Uterus (tissue), 4 donors: ENCODE measurements around the gene CRACR2A. TPM values are rescaled to one million over a fixed set of nuclear protein-coding genes. Genes with fewer than 3 reads are reported as not detected.

ENCODE experiments used
- DNase-seq, 2 donors: peaks; one replicate each; pipeline ENCODE4 v3.0.0-alpha.2; 2019 to 2020
- H3K27ac ChIP-seq, 2 donors: fragments of 200-600 bp; sonication (generic); 1 replicate in 1 of 2; 2 replicates in 1 of 2; pipeline ENCODE4 v1.5.1; 2016 to 2018
- H3K27me3 ChIP-seq, 2 donors: fragments of 200-600 bp; sonication (generic); one replicate each; pipeline ENCODE4 v1.5.1; 2018 to 2019; ENCODE audit warnings: control low read depth in 1 of 2
- H3K36me3 ChIP-seq, 2 donors: fragments of 200-600 bp; sonication (generic); one replicate each; pipeline ENCODE4 v1.5.1; 2019; ENCODE audit warnings: control low read depth in 1 of 2
- H3K4me1 ChIP-seq, 2 donors: fragments of 200-600 bp; sonication (generic); one replicate each; pipeline ENCODE4 v1.5.1; 2018 to 2019; ENCODE audit warnings: control low read depth in 1 of 2
- H3K4me3 ChIP-seq, 2 donors: fragments of 200-600 bp; sonication (generic); 1 replicate in 1 of 2; 2 replicates in 1 of 2; pipeline ENCODE4 v1.5.1; 2018 to 2019; ENCODE audit warnings: mild to moderate bottlenecking in 1 of 2
- H3K9me3 ChIP-seq, 2 donors: fragments of 200-600 bp; sonication (generic); one replicate each; pipeline ENCODE4 v1.5.1; 2019; ENCODE audit warnings: control low read depth in 1 of 2
- POLR2A ChIP-seq, 2 donors: fragments of 450-650 bp; IDR thresholded peaks; one replicate each; pipeline ENCODE4 v1.6.1; 2016; ENCODE audit warnings: antibody characterized with exemption in 2 of 2, mild to moderate bottlenecking in 1 of 2, moderate library complexity in 1 of 2
- intact Hi-C: fragments of 100-400 bp; cut with DNase I; formaldehyde crosslinking; loops from one replicate; pipeline ENCODE4 v1.15.1; 2023; ENCODE audit warnings: low total_unique reads
- total RNA-seq, 4 donors: library from RNA; depleted of rRNA in 3 of 4; stranded (reverse); fragments of >200 nt in 3 of 4; gene quantifications; one replicate each; pipeline versions ENCODE4 v1.1.0 to v1.2.4, GENCODE V29; 2014 to 2023
- TF ChIP-seq, protein P1 (sequence below), 4 experiments: fragments of 200-600 bp in 2 of 4; fragments of 450-650 bp in 2 of 4; sonication (generic) in 2 of 4; IDR thresholded peaks; one replicate each; pipeline ENCODE4 v1.5.1; 2016 to 2019; ENCODE audit warnings: antibody characterized with exemption in 4 of 4, mild to moderate bottlenecking in 2 of 4, moderate library complexity in 1 of 4
- donor health status: DM: yes; HTN: yes; CAD: no.

Gene CRACR2A
- total RNA-seq, 4 donors from 2014 or later: 0.88 to 33.6 (median 3.2) TPM

DNA sequence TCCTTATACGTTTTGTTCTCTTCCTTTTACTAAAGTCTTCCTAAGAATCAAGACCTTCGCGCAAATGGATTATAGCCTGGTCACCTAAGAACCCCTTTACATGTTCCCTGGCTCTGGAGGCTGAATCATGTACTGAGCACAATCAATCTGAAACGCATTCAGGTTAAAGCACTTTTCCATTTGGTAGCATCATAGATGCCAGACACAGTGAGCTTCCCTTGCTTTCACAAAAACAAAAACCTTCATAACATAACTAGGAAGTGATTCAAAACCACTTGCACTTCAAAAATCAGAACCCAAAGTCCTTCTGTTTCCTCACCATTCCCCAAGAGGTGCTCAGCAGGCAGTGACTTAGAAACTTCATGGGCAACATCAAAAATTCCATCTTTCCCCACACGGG, 105.4 kb downstream of the CRACR2A start:
- no peak for TF ChIP-seq POLR2A (IDR thresholded peaks at IDR 0.05)
- TF ChIP-seq, protein P1, sequence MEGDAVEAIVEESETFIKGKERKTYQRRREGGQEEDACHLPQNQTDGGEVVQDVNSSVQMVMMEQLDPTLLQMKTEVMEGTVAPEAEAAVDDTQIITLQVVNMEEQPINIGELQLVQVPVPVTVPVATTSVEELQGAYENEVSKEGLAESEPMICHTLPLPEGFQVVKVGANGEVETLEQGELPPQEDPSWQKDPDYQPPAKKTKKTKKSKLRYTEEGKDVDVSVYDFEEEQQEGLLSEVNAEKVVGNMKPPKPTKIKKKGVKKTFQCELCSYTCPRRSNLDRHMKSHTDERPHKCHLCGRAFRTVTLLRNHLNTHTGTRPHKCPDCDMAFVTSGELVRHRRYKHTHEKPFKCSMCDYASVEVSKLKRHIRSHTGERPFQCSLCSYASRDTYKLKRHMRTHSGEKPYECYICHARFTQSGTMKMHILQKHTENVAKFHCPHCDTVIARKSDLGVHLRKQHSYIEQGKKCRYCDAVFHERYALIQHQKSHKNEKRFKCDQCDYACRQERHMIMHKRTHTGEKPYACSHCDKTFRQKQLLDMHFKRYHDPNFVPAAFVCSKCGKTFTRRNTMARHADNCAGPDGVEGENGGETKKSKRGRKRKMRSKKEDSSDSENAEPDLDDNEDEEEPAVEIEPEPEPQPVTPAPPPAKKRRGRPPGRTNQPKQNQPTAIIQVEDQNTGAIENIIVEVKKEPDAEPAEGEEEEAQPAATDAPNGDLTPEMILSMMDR (IDR thresholded peaks at IDR 0.05): no peak
- DNase-seq: no peak
- H3K9me3 ChIP-seq: no peaks in the 10 kb centered on the region
- H3K27ac ChIP-seq: no peak overlapping the region
- no peaks in the 10 kb centered on the region for H3K36me3 ChIP-seq
- H3K4me3 ChIP-seq: no peak overlapping the region
- no peaks in the 10 kb centered on the region for H3K4me1 ChIP-seq
- intact Hi-C loops: no loop called here
- H3K27me3 ChIP-seq: no peaks in the 10 kb centered on the region

DNA sequence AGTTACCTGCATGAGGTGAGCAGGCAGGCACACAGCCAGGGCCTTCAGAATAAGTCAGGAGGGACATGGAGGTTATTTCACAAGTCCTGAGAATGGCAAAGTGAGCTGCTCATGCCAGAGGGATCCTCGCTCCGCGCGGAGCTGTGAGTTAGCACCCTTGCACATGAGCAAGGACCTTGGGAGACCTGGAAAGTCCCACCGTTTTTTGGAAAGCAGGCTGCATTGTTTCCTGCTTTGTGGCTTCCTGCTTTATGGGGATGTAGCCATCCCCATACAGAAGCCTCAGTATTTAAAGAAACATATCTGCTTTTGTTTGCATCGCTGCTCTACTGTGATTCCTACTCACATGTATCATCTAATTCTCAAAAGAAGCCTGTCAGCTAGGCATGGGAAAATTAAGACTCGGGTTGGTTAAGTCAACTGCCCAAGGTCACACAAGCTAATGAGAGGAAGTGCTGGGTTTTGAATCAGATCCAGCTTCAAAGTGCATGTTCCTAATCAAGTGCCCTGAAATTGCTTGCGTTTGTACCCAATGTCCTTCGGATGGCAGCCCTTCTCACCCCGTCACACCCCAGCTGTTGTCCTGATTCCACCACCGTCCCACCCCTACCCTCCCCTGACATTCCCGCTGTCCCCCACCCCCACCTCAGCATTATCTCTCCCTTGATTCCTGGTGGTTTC, 106.2 kb downstream of the CRACR2A start:
- H3K4me1 ChIP-seq: no peaks in the 10 kb centered on the region
- no peaks in the 10 kb centered on the region for H3K36me3 ChIP-seq
- DNase-seq: no peak
- H3K27me3 ChIP-seq: no peaks in the 10 kb centered on the region
- H3K9me3 ChIP-seq: no peaks in the 10 kb centered on the region
- H3K27ac ChIP-seq: no peak overlapping the region
- TF ChIP-seq, protein P1 (IDR thresholded peaks at IDR 0.05): no peak
- TF ChIP-seq POLR2A (IDR thresholded peaks at IDR 0.05): no peak
- no peak overlapping the region for H3K4me3 ChIP-seq
- intact Hi-C loops: no loop called here

DNA sequence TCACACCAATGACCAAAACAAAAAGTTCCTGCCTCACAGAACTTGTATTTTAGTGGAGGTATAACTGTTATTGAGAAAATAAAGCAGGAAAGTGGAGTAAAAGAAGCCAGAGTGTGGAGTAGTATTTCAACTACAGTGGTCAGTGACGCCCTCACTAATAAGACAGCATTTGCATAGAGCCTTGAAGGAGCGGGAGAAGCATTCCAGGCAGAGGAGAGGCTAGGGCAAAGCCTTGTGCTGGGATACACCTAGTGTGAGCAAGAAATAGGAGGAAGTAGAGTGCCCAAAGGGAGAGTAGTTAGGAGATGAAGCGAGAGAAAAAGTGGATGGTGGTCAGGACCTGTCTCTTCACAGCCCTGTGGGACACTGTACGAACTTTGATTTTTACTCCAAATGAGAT, 107.8 kb downstream of the CRACR2A start:
- no peak for DNase-seq
- H3K9me3 ChIP-seq: no peaks in the 10 kb centered on the region
- intact Hi-C loops: no loop called here
- TF ChIP-seq, protein P1 (IDR thresholded peaks at IDR 0.05): no peak
- H3K27me3 ChIP-seq: no peaks in the 10 kb centered on the region
- H3K4me1 ChIP-seq: no peaks in the 10 kb centered on the region
- no peak overlapping the region for H3K4me3 ChIP-seq
- no peaks in the 10 kb centered on the region for H3K36me3 ChIP-seq
- H3K27ac ChIP-seq: no peak overlapping the region

DNA sequence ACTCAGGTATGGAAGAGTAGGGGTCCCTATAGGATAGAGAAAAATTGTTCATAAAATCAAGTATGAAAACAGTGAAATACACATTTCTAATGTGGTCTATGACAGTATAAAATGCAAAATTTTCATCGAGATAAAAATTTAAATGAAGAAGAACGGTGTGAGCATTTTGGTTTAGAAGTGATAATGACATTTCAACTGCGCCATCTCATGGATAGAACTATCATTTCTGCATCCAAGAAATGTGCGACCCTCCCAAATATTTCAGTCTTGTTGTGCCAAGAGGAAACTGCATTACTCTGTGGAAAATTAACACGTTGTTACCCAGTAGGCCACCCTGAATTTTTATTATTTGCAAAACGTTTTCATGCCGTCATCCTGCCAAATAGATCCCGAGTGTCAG, 108.8 kb downstream of the CRACR2A start:
- H3K27ac ChIP-seq: no peak overlapping the region
- H3K9me3 ChIP-seq: no peaks in the 10 kb centered on the region
- no peaks in the 10 kb centered on the region for H3K27me3 ChIP-seq
- intact Hi-C loops: no loop called here
- no peaks in the 10 kb centered on the region for H3K4me1 ChIP-seq
- H3K36me3 ChIP-seq: no peaks in the 10 kb centered on the region
- DNase-seq: no peak
- no peak for TF ChIP-seq POLR2A (IDR thresholded peaks at IDR 0.05)
- TF ChIP-seq, protein P1 (IDR thresholded peaks at IDR 0.05): no peak
- no peak overlapping the region for H3K4me3 ChIP-seq

DNA sequence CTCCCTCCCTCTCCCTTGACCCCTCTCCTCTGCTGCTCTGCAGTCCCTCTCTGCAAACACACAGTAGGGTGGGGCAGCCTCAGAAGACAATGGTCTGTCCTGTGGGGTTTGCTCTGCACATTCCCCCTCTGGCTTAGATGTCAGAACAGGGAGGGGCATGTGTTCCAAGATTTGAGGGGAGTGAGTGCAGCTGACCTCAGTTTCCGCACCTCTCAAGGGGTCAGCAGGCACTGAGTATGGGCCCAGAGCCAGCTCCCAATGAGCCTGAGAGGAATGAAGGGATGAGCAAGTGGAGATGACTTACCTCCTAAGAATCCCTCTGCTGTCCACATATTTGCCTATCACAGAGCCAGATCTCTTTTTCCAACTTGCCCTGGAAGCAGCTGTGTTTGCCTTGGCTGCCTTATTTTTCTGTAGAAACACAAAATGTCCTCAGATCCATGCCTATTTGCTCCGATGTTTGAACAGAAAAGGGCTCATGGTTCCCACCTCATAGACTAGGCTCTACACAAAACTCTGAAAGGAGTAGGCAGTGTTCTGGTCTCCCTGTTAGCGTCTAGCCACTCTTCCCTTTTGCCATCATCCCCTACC, 111.4 kb downstream of the CRACR2A start:
- H3K9me3 ChIP-seq: no peaks in the 10 kb centered on the region
- no peaks in the 10 kb centered on the region for H3K27me3 ChIP-seq
- H3K27ac ChIP-seq: no peak overlapping the region
- no peaks in the 10 kb centered on the region for H3K36me3 ChIP-seq
- no peak overlapping the region for H3K4me3 ChIP-seq
- H3K4me1 ChIP-seq: no peaks in the 10 kb centered on the region
- no peak for DNase-seq
- TF ChIP-seq, protein P1 (IDR thresholded peaks at IDR 0.05): no peak
- no peak for TF ChIP-seq POLR2A (IDR thresholded peaks at IDR 0.05)
- intact Hi-C loops: no loop called here
